ENCODE measurements around the gene OPTC.

OPTC gene

DNA sequence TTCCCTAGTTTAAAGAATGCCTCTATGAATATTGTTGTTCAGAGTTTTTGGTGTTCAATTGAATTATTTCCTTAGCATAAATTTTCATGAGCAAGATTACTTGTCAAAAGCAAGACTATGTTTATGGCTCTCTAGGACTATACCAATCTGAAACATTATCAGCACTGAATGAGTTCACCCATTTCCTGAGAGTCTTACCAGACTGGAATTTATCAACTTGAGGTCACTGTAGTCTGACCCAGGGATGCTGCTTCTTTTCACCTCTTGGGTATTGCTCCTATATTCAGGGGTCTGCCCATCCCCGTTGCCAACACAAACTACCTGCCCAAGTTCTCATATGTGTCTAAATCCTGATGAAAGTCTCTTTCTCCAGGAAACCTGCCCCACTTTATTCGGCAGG lies 42.6 kb downstream of the OPTC start:
- DNase-seq (ENCODE audit: low read depth in 2 of 2), result no peak

DNA sequence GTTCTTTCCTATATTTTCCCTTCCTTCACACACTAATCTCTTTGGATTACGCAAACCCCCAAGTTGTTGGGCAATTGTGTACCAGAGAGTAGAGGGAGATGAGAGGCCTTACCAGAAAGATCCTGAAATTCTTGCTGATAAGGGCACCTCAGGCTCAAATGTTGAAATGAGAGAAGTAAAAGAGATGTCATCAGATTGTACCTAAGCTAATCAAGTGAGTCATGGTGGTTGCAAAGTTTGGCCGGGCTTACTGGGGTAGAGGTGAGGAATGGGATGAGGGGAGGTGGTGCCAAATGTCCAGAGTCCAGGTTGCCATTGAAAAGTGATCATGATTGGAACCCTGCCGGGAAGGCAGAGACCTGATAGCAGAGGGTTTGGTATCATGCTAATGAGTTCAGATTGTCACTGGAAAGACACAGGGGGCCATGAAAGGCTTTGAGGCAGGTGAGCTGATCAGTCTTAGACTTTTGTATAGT lies 43.1 kb downstream of the OPTC start:
- DNase-seq (ENCODE audit: low read depth in 2 of 2), result no peak

DNA sequence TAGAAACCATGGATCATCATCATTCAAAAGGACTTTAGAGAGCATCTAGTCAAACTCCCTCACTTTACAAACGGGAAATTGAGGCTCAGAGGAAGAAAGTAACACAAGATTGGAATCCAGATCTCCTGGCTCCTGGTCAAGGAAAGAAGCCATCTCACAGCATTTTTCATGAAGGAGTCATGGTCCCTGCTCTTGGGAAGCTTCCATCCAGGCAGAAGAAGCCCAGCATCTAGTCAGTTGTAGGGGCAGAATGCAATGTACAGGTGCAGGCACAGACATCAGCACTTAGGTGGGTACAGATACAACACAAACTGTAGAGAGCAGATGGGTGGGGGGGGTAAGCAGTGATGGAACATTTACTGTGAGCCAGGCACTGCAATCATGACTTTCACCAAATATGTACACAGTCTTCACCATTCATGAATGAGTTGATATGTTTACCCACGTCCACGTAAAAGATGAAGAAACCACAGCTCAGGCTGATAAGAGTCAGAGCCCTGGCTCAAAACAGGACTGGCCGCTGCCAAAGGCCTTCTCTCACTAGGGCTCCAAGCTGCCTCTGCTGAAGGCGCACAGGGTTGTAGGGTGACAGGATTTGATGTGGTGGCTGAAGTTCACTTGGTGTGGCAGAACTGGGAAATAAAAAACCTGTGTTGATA lies 44.0 kb downstream of the OPTC start:
- no peak for DNase-seq (ENCODE audit: low read depth in 2 of 2)

DNA sequence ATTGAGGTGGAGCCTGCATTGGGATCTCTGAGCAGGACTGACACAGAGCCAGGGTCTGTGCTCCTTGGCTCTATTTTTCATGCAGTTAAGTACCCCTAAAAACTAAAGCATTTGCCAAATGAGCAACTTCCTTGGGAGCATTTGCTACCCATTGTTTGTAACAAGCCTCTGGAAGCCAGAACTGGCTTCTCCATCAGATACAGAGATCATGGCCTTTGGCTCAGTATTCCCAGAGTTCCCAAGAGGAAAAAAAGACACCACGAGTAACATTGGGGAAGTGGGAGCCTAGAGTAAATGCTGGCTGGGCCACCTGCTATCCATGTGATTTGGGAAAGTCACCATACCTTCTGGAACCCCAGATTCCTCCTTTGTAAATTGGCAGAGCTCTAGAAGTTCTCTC lies 44.8 kb downstream of the OPTC start:
- no peak for DNase-seq (ENCODE audit: low read depth in 2 of 2)

DNA sequence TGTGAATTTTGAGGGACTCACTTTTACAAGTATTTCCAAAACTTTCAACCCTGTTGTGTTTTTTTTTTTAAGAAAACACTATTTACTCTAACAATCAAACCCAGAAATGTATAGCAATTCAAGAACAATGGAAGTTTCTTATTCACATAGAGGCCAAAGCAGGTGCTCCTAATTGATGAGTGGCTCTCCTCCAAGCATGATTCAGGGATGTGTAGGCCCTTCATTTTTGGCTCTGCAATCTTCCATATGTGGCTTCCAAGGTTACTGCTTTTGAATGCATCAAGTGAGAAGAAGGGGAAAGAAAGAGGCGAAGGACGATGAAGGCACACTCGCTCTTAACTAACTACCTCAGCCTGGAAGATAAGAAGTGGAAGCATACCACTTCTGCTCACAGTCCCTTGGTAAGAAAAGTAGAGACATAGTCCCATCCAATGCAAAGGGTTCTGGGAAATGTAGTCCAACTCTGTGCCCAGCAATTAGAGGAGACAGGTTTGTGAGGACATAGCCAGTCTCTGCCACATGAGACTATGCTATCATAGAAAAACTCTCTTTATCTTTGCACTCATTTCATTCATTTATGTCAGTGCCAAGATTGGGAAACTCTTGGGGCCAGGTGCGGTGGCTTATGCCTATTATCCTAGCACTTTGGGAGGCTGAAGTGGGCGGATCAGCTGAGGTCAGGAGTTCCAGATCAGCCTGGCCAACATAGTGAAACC lies 46.0 kb downstream of the OPTC start:
- DNase-seq (ENCODE audit: low read depth in 2 of 2), result no peak

DNA sequence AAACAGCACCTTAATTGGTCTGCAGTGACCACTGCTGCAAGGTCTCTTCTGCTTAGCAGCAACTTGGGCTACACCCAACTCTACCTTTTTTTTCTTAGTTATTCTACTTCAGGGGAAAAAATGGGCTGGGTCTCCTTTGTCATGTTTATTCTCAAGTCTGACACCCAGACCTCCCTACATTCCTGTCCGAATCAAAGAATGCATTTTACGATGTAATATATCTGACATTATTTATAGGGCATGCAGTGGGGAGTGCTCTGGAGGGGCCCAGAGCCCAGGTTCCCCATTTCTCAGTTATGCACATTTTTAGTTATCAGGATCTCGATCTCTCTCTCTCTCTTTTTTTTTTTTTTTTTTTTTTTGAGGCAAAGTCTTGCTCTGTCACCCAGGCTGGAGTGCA lies 50.5 kb downstream of the OPTC start:
- no peak for DNase-seq (ENCODE audit: low read depth in 2 of 2)

DNA sequence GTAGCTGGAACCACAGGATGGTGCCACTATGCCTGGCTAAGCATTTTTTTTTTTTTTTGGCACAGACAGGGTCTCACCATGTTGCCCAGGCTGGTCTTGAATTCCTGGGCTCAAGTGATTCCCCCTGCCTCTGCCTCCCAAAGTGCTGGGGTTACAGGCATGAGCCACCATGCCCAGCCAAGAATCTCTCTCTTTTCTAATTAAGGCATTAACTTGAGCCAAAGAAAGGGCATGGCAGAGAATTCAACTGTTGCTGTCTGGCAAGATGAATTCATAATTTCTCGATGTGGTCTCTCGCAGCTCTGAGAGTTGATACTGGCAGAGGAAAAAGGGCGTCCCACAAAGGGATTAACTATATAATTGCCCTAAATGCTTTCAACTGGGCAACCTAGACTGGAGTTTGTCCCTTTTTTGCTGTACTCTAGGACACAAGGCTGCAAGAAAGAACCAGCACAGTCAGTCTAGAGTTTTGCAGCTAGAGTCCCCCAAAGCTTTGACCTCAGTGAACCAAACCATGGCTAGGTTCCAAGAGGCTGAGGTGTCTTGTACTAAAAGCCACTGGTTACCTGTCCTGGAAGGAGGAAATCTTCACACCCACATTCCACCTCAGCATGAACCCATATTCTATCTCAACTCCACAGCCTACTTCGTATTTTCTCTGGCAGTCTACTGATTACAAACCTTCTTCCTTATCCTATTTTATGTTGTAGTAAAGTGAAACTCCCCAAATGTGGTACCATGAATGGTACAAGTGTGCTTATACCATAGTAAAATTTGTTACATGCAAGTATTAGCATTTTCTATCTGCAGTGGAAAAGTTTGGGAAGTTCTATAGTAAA lies 51.2 kb downstream of the OPTC start:
- DNase-seq (ENCODE audit: low read depth in 2 of 2), result no peak

DNA sequence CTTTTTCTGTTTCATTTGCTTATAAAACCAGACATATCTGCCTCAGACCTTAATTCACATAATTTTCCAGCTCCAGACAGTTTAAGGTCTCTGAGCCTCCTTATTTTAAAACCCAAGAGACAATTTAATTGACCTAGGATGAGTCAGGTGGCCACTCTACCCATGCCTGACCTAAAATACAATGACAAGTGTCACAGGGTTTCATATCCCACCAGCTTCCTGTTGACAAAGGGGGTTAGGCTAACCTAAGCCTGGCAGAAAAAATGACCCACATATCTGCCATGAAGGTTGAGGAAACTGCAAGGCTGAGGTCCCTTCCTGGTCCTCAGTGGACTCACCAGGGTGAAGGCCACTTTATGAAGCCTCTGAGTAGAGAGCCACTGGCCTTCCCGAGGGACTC lies 52.3 kb downstream of the OPTC start:
- no peak for DNase-seq (ENCODE audit: low read depth in 2 of 2)

DNA sequence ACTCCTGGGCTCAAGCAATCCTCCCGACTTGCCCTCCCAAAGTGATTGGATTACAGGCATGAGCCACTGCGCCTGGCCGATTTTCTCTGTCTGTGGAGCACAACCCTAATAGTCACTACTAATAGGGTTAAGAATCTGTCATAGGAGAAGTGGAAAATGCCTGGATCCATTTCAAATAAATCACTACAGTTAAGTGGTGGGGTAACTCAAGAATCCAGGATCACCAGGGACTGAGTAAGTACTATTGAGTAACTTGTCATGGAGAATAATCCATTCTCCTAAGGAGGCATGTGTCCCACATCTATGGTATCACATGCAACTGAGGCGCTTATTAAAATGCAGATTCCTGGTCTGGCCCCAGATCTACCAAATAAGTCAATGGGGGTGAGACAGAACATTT lies 53.2 kb downstream of the OPTC start:
- no peak for DNase-seq (ENCODE audit: low read depth in 2 of 2)

DNA sequence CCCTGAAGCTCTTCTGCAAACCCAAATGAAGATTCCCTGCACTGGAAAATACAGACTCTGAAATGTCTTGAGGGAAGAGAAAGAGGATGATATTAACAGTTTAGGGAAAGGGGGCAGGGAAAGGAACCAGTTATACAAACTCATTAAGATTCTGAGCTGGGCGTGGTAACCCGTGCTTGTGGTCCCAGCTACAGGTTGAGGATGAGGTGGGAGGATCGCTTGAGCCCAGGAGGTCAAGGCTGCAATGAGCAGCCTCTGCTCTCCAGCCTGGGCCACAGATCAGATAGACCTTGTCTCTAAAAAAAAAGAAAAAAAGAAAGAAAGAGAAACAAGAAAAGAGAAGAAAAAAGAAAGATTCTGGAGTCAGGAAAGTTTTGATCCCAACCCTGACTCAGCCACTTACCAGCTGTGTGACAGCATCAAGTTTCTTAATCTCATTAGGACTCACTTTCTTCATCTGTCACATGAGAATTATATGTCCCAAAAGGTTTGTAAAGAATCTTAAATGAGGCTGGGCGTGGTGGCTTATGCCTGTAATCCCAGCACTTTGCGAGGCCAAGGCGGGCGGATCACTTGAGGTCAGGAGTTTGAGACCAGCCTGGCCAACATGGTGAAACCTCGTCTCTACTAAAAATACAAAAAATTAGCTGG lies 53.9 kb downstream of the OPTC start:
- no peak for DNase-seq (ENCODE audit: low read depth in 2 of 2)

DNA sequence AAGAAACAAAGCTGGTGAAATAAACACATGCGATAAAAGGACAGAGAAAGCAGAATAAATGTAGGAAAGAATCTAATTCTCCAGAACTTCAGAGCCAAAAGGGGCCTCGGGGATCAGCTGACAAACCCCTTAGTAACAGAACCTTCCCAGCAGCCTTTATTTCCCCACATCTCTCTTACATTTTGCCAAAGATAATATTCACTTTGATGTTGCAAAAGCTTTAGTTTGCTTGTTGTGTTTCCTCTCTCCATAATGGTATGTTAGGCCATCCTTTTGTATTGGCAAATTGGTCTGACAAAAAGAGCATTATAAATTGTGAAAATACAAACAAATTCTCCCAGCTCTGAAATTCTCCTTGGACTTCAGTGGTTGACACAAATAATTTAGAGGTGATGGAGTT lies 54.9 kb downstream of the OPTC start:
- no peak for DNase-seq (ENCODE audit: low read depth in 2 of 2)

DNA sequence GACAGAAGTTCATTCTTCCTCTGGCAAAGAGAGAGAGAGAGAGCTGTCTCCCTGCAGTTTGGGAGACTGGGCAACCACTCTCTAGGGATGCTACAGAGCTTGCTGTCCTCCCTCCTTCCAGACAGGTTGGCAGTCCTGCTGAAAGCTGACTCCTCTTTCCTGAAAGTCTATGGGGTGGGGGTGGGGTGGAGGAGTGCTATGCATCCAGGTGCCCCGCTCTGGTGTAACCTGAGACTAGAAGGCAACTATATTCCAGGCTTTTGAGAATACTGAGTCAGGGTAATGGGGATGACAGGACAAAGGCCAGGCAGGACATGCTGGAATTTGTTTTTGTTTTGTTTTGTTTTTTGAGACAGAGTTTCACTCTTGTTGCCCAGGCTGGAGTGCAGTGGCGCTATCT lies 55.4 kb downstream of the OPTC start:
- DNase-seq (ENCODE audit: low read depth in 2 of 2), result no peak

DNA sequence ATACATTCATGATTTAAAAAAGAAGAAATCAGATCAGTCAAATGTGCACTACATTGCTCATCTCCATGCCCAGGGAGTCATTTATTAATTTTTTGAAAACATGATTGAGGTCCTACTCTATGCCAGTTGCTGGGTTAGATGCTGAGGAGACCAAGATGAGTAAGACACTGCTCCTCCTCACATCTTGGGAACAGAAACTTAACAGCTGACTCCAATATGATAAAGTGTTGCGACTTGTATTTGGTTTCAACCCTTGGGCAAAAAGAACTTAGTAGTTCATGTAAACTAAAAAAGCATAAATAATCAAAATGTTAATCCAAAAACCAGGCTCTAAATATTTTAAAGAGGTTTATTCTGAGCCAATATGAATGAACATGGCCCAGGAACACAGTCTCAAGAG lies 56.9 kb downstream of the OPTC start:
- DNase-seq (ENCODE audit: low read depth in 2 of 2), result no peak

DNA sequence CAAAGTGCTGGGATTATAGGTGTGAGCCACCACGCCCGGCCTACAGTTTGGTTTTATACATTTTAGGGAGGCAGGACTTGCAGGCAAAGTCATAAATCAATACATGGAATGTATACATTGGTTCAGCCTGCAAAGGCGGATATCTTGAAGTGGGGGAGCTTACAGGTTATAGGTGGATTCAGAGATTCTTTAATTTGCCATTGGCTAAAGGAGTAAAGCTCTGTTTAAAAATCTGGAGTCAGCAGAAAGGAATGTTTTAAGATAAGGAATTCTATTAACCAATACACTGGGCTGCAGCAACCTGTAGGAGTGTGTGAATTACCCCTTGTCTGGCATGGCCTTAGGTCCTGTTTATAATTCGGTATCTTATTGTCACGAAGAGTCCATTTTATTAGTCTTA lies 57.6 kb downstream of the OPTC start:
- no peak for DNase-seq (ENCODE audit: low read depth in 2 of 2)

DNA sequence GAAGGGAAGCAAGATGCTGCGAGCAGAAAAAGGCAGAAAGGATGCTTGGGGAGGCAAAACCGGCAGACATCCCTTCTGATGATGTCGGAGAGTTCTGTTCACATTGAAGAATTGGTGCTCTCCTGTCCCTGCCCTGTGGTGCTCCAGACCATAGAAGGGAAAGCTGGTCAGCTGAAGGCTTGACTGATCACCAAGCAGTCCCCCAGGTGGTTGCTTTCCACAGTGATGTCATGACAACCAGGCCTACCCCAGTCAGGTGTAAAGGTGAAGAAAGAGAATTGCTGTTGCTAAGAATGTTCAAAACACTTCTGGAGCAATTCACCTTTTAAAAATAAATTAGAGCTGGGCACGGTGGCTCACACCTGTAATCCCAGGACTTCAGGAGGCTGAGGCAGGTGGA lies 59.5 kb downstream of the OPTC start:
- no peak for DNase-seq (ENCODE audit: low read depth in 2 of 2)

DNA sequence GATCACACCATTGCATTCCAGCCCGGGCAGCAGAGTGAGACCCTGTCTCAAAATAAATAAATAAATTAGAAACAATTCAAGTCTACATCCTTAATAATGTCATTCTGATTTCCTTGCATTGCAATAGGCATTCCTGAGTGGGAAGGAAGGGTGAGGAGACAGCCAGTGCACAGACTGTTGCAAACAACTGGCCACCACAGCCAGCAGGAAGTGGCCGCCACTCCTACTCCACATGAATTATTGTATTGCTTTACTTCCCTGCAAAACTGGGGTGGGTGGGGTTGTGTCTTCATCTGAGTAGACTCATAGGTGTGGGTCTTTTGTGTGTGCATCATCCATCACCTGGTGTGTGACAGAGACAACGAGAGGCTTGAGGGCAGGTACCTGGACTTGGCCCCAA lies 60.1 kb downstream of the OPTC start:
- DNase-seq (ENCODE audit: low read depth in 2 of 2), result no peak

DNA sequence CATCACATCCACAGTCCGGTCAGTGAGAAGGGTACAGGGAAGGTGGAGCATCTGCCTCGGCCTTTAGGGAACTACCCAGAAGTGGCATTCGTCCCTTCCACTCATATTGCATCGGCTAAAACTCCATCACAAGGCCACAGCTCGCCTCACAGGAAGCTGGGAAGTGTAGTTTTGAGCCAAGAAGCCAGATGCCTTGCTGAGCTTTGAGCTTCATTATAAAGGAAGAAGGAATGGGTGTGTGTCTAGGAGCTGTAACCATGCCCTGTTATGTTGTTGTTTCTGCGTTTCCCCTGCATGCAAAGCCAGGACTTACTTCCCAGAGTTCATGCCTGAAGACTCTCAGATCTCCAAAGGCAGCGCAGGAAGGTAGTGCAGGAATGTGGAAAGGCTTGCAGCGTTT lies 61.1 kb downstream of the OPTC start:
- no peak for DNase-seq (ENCODE audit: low read depth in 2 of 2)

DNA sequence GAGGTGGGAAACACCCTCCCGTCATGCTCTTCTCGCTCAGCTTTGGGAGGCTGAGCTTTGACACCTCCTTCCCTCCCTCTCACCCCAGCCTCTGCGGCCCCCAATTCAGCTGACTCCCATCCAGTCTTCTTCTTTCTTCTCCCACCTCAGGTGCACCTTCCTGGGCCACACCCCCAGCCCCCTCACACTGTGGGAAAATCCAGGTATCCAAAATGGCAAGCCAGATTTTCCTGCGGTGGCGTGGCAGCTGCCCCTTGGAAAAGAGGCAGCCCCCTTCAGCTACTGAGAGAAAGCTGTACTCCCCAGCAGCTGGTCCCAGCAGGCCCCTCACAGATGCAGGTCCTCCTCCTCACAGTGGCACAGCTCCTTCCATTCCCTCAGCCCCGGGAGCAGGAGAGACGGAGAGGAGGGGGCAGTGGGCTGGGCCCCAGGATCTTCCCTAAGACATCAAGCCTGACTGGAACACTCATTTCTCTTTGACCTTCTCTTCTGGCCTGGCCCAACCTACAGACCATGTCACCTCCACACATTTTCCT lies 61.6 kb downstream of the OPTC start:
- DNase-seq (ENCODE audit: low read depth in 2 of 2), result no peak

DNA sequence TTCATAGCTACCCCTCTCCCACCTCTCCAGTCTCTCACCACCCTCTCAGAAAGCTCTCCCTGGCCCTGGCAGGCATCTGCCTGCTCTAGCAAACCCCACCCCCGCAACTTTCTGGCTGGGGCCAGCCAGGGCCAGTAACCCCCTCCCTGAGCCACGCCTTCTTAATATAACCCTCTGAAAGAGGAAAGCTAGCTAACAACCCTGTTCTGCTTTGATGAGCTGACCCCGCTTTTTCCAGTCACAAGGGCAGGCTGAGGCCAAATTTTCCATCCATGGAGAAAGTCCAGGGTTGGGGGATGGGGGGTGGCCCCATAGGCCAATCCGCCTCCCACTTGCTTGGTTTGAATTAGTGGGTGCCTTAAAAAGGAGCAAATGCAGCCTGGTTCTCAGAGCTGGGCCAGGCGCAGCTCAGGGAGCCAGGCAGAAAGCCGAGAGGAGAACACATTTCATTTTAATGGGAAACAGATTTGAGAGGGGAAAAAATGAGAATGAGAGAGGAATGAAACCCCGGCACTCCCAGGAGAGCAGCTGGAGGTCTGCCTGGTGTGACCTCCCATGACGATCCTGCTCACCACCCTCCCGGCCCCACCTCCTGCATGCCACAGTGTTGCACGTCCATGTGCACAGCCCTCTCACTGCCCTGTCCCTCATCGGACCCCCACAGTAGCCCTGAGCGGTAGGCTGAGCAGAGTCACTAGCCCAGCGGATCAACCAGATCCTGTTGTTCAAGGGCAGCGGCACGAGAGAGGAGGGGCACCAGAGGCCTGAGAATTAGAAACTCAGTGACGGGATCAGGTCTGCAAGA lies 62.3 kb downstream of the OPTC start:
- no peak for DNase-seq (ENCODE audit: low read depth in 2 of 2)

DNA sequence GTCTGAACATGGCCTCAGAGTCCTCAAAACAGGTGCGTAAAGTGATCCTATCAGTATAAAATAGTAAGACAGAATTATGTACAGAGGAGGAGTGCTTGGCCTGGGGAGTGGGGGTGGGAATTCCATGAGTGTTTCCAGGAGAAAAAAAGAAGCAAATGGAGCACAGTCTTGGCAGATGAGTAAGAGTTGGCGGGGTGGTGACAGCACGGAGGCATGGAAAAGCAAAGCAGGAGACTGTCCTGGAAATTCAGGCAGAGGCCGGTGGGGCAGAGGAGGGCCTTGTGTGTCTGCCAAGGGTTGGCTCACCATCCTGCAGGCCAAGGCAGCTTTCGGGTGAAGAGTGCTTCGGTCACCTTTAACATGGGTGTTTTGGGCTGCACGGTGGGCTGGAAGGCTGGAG lies 63.4 kb downstream of the OPTC start:
- no peak for DNase-seq (ENCODE audit: low read depth in 2 of 2)

DNA sequence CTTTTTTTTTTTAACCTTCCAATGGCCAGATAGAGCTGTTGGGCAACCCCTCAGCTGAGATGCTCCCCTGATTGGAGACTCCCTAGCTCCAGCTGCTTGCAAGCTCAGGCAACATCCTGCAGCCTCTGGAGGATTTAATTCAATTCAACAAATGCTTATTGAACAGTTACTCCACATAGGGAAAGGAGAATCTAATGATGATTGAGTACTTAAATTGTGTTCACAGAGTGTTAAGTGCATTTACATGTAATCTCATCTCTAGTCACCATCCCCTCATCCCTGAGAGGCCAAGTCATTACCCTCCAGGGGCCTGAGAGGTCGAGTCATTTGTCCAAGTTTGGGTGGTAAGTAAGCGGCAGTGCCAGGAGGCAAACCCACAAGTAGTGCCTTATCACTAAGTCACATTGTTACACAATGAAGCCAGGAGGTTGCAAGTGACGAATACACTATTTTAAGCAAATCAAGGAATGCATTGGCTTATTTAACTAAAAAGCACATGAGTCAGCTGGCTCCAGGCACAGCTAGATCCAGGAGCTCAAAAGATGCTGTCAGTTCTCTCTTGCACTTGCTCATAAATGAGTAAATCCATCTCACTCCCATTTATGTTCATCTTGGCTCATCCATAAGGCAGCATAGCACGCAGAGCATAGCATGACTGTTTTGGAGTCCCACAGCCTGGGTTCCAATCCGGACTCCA lies 64.3 kb downstream of the OPTC start:
- DNase-seq (ENCODE audit: low read depth in 2 of 2), result no peak

Data from activated CD4-positive, alpha-beta T cell treated with anti-CD3 and anti-CD28 coated beads for 24 hours (primary cell).